ENCODE results near the gene CD96.

Gene CD96

DNA sequence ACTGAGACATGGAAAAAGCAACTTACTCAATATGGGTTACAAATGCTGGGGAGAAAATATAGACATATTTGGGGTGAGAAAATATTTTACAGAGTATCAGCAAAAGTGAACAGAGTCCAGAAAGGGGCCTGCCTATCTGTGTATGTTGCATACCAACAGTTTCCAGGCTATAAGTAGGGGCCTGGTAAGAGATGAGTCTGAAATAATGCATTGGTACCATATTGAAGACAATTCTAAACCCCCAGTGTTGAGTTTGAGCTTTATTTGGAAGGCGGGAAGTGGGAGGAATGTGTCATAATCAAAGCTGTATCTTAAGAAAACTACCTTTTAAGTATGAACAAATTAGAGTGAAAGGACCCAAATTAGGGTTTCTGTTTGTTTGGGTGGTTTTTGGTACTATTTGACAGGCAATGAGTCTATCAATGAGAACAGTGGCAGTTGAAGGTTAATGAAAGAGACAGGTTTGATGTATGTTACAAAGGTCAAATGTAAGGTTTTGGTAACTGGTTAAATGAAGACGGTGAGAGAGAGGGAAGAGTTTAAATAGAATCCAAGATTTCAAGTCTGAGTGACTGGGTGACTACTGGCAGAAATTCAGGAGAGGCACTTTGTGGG, 159.4 kb downstream of the CD96 start:
- intact Hi-C loops (cut with DNase I) = no loop called here
- DNase-seq = no peak

Data from posterior cingulate gyrus (tissue), 11 donors.